HG03135 (cell line): Measurements from ENCODE around the gene CD55.

Experiments
- ATAC-seq: cut with Tn5 transposase; IDR thresholded peaks from one replicate; pipeline ENCODE4 v1.9.1; 2021; ENCODE audit warnings: mild to moderate bottlenecking, moderate library complexity; ENCODE audit not compliant: unreplicated experiment

CD55 gene

GRCh38 chr1:207329469-207329868 lies 8.0 kb downstream of the CD55 start:
- ATAC-seq, result no peak

DNA sequence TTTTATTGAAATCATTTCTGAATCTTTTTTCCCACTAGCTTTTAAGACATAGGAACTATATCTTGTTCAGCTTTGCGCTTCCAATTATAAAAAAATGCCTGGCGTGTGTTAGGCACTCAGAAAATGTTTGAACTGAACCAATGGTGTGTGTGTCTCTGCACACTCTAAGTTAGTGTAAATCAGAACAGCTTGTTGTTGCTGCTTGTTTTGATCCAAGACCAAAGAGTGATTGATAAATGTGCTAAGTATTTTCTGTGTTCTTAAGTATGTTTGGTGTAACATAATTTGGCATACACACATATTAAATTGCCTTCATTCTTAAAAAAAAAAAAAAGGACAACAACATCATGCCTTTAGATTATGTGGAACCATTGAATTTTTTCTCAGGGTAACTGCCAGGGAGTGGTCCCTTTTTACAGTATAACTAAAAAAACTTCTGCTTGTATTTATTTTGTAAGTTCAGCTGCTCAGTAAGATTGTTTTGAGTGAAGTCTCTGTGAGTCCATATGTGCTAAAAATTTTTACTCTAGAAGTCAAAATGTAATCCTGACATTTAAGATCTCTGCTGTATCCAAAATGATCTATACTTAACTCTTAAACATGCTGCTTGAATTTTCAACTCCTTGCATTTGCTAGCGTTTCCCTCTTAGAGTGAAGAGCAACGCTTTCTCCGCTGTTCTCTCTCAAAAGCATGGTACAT lies 8.7 kb downstream of the CD55 start:
- no peak for ATAC-seq

- ATAC-seq, result no peak
Measured at GRCh38 chr1:207331354-207332313, 10.2 kb downstream of the CD55 start.

DNA sequence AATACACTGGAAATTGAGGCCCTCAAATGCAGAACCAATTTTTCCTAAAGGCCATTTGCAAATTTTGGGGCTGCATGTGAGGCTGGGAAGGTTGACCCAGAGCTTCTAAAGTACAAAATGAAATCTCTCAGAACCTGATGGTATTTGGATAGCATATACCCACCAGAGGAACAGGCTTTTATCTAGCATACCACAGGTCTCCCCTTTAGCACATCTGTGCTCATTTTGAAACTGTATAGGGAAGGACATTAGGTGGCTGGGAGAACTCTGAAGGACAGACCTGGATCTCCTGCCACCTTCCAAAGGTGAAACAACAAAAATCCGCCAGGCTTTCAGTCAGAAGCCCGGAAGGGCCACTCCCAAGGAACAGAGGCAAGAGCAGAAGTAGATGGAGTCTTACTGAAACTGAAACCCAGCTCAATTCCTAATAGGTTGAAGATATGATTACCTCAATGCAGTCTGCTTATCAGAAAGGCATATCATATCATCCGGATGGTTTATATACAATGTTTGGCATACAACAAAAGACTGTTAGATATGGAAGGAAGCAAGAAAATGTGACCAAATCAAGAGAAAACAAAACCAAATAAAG lies 11.6 kb downstream of the CD55 start:
- ATAC-seq, result no peak

GRCh38 chr1:207333620-207334019 lies 12.1 kb downstream of the CD55 start:
- ATAC-seq, result no peak

- ATAC-seq, result no peak
Measured at GRCh38 chr1:207334337-207334736, 12.9 kb downstream of the CD55 start.

GRCh38 chr1:207335138-207335537 lies 13.7 kb downstream of the CD55 start:
- no peak for ATAC-seq

- peak; percentile 58 for ATAC-seq
Measured at GRCh38 chr1:207335695-207336363, 14.4 kb downstream of the CD55 start.

- ATAC-seq, result peak; percentile 68
Measured at GRCh38 chr1:207336559-207337467, 15.3 kb downstream of the CD55 start.

GRCh38 chr1:207342332-207342731 lies 20.9 kb downstream of the CD55 start:
- no peak for ATAC-seq

- no peak for ATAC-seq
Measured at GRCh38 chr1:207343675-207344074, 22.2 kb downstream of the CD55 start.

- no peak for ATAC-seq
Measured at GRCh38 chr1:207344221-207344620, 22.7 kb downstream of the CD55 start.

GRCh38 chr1:207345644-207346477 lies 24.4 kb downstream of the CD55 start:
- no peak for ATAC-seq

- ATAC-seq, result no peak
Measured at GRCh38 chr1:207346513-207346912, 25.0 kb downstream of the CD55 start.

- ATAC-seq, result no peak
Measured at GRCh38 chr1:207349979-207350378, 28.5 kb downstream of the CD55 start.

GRCh38 chr1:207352554-207352953 lies 31.1 kb downstream of the CD55 start:
- ATAC-seq, result no peak

DNA sequence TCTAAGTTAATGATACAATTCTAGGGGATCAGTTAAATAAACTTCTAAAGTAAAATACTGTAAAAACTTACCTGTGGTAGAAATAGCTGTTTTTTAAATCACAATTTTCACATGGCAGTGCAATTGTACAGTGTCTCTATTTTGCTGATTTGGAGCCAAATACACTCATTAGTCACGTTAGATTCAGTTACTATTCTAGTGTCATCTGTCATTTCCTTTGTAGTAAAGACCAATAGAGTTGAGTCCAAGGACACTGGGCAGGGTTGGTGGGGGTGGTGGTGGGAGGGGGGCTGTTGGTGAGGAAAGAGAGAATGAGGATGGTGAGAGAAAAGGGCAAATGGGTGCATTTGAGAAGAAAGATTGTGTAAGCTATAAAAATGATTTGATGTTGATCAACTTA lies 33.6 kb downstream of the CD55 start:
- ATAC-seq, result no peak

DNA sequence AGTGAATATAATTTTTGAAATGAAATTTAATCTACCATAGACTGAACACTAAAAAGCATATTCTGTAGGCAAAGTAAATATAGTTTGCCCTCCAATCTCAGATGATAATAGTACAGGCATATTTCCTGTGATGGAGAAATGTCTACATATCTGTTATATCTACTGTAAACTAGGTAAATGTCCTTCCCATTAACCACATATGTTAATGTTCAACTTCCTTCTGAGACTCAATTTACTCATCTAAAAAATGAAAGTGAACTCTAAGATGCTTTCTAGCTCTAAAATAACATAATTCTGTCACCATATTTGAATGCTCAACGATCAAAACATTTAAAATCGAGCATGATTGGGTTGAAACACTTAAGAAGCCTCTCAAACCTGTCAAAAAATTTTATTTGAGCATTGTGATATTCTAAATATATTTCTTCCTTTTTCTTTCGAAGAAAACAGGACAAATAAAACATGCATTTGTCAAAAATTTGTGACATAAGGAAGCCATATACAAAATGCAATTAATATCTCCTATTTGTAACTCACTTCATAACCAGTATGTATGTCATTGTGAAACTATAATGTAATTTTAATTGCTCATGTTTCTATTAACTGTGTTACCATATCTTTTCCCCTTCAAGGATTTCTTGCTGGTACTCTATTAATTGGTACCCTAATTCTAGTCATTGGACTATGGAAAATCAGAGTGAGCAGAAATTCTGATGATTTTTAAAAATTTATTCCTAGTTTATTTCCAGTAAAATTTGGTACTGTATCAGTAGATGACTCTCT lies 34.2 kb downstream of the CD55 start:
- no peak for ATAC-seq
